ENCODE measurements around the gene ACMSD. TPM values are rescaled to one million over a fixed set of nuclear protein-coding genes. Genes with fewer than 3 reads are reported as not detected.

Gene ACMSD
- total and polyA plus RNA-seq, 2 experiments from 2014 or later = 0.11 TPM; not detected in 1

DNA sequence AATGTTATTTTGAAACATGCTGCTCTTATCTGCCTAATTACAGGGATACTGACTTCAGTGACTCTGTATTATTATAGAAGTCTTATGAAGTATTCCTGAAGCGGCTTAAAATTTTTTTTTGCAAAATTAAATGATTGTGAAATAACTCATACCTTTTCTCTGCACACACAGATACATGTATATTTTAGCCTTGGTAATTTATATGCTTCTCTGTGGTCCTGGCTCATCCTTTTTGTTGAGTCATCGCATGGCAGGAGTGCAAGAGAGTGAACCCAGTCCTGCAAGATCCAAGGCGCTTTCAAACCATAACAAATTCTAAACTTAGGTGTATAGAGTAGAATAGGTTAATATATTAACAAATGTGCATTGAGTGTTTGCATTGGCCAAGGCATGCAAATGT, 88.8 kb downstream of the ACMSD start:
- Histone ChIP-seq H3K9me2 (ENCODE audit: insufficient read depth) (no peaks in the 10 kb centered on the region), H3K4me2 (no peak overlapping the region), H4K20me1 (replicated peaks; ENCODE audit: insufficient read depth) (peaks cover 69% of the 10 kb centered on the region), H3K36me3 (ENCODE audit: insufficient read depth) (no peaks in the 10 kb centered on the region), H2AFZ (no peak overlapping the region), H3K4me1 (ENCODE audit: insufficient read depth) (peaks cover 27% of the 10 kb centered on the region), H3F3A (replicated peaks; ENCODE audit: low read depth) (no peaks in the 10 kb centered on the region), H3K27ac (ENCODE audit: low read depth) (0 out of 2 replicates have a peak overlapping the region, but pooled peaks have one; percentile 34), H3K27me3 (ENCODE audit: insufficient read depth) (no peaks in the 10 kb centered on the region), H3K79me2 (replicated peaks; ENCODE audit: insufficient read depth) (peaks cover 100% of the 10 kb centered on the region), H3K4me3 (no peak overlapping the region)
- TF ChIP-seq, protein P1, sequence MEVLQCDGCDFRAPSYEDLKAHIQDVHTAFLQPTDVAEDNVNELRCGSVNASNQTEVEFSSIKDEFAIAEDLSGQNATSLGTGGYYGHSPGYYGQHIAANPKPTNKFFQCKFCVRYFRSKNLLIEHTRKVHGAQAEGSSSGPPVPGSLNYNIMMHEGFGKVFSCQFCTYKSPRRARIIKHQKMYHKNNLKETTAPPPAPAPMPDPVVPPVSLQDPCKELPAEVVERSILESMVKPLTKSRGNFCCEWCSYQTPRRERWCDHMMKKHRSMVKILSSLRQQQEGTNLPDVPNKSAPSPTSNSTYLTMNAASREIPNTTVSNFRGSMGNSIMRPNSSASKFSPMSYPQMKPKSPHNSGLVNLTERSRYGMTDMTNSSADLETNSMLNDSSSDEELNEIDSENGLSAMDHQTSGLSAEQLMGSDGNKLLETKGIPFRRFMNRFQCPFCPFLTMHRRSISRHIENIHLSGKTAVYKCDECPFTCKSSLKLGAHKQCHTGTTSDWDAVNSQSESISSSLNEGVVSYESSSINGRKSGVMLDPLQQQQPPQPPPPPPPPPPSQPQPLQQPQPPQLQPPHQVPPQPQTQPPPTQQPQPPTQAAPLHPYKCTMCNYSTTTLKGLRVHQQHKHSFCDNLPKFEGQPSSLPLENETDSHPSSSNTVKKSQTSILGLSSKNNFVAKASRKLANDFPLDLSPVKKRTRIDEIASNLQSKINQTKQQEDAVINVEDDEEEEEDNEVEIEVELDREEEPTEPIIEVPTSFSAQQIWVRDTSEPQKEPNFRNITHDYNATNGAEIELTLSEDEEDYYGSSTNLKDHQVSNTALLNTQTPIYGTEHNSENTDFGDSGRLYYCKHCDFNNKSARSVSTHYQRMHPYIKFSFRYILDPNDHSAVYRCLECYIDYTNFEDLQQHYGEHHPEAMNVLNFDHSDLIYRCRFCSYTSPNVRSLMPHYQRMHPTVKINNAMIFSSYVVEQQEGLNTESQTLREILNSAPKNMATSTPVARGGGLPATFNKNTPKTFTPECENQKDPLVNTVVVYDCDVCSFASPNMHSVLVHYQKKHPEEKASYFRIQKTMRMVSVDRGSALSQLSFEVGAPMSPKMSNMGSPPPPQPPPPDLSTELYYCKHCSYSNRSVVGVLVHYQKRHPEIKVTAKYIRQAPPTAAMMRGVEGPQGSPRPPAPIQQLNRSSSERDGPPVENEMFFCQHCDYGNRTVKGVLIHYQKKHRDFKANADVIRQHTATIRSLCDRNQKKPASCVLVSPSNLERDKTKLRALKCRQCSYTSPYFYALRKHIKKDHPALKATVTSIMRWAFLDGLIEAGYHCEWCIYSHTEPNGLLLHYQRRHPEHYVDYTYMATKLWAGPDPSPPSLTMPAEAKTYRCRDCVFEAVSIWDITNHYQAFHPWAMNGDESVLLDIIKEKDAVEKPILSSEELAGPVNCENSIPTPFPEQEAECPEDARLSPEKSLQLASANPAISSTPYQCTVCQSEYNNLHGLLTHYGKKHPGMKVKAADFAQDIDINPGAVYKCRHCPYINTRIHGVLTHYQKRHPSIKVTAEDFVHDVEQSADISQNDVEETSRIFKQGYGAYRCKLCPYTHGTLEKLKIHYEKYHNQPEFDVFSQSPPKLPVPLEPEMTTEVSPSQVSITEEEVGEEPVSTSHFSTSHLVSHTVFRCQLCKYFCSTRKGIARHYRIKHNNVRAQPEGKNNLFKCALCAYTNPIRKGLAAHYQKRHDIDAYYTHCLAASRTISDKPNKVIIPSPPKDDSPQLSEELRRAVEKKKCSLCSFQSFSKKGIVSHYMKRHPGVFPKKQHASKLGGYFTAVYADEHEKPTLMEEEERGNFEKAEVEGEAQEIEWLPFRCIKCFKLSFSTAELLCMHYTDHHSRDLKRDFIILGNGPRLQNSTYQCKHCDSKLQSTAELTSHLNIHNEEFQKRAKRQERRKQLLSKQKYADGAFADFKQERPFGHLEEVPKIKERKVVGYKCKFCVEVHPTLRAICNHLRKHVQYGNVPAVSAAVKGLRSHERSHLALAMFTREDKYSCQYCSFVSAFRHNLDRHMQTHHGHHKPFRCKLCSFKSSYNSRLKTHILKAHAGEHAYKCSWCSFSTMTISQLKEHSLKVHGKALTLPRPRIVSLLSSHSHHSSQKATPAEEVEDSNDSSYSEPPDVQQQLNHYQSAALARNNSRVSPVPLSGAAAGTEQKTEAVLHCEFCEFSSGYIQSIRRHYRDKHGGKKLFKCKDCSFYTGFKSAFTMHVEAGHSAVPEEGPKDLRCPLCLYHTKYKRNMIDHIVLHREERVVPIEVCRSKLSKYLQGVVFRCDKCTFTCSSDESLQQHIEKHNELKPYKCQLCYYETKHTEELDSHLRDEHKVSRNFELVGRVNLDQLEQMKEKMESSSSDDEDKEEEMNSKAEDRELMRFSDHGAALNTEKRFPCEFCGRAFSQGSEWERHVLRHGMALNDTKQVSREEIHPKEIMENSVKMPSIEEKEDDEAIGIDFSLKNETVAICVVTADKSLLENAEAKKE (CRISPR knock-in tag; IDR thresholded peaks at IDR 0.05) = no peak
- TF ChIP-seq CREB1 (CRISPR knock-in tag; IDR thresholded peaks at IDR 0.05; ENCODE audit: low read depth) = no peak
- TF ChIP-seq, protein P2, sequence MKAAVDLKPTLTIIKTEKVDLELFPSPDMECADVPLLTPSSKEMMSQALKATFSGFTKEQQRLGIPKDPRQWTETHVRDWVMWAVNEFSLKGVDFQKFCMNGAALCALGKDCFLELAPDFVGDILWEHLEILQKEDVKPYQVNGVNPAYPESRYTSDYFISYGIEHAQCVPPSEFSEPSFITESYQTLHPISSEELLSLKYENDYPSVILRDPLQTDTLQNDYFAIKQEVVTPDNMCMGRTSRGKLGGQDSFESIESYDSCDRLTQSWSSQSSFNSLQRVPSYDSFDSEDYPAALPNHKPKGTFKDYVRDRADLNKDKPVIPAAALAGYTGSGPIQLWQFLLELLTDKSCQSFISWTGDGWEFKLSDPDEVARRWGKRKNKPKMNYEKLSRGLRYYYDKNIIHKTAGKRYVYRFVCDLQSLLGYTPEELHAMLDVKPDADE (IDR thresholded peaks at IDR 0.05) = no peak
- TF ChIP-seq POLR2AphosphoS5 (IDR thresholded peaks at IDR 0.05; ENCODE audit: low read depth) = no peak
- no peak for TF ChIP-seq EZH2 (IDR thresholded peaks at IDR 0.05; ENCODE audit: low read depth, unreplicated experiment)
- no peak for TF ChIP-seq NANOG (IDR thresholded peaks at IDR 0.05; ENCODE audit: borderline replicate concordance)
- TF ChIP-seq JUNB (IDR thresholded peaks at IDR 0.05; ENCODE audit: unreplicated experiment) = no peak
- TF ChIP-seq STAT1 (IDR thresholded peaks at IDR 0.05; ENCODE audit: unreplicated experiment) = no peak
- TF ChIP-seq, protein P3, sequence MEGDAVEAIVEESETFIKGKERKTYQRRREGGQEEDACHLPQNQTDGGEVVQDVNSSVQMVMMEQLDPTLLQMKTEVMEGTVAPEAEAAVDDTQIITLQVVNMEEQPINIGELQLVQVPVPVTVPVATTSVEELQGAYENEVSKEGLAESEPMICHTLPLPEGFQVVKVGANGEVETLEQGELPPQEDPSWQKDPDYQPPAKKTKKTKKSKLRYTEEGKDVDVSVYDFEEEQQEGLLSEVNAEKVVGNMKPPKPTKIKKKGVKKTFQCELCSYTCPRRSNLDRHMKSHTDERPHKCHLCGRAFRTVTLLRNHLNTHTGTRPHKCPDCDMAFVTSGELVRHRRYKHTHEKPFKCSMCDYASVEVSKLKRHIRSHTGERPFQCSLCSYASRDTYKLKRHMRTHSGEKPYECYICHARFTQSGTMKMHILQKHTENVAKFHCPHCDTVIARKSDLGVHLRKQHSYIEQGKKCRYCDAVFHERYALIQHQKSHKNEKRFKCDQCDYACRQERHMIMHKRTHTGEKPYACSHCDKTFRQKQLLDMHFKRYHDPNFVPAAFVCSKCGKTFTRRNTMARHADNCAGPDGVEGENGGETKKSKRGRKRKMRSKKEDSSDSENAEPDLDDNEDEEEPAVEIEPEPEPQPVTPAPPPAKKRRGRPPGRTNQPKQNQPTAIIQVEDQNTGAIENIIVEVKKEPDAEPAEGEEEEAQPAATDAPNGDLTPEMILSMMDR (conservative IDR thresholded peaks at IDR 0.05; ENCODE audit: low read depth in 2 of 2) = no peak
- no peak for TF ChIP-seq EZH2phosphoT487 (IDR thresholded peaks at IDR 0.05; ENCODE audit: unreplicated experiment)
- TF ChIP-seq, protein P4, sequence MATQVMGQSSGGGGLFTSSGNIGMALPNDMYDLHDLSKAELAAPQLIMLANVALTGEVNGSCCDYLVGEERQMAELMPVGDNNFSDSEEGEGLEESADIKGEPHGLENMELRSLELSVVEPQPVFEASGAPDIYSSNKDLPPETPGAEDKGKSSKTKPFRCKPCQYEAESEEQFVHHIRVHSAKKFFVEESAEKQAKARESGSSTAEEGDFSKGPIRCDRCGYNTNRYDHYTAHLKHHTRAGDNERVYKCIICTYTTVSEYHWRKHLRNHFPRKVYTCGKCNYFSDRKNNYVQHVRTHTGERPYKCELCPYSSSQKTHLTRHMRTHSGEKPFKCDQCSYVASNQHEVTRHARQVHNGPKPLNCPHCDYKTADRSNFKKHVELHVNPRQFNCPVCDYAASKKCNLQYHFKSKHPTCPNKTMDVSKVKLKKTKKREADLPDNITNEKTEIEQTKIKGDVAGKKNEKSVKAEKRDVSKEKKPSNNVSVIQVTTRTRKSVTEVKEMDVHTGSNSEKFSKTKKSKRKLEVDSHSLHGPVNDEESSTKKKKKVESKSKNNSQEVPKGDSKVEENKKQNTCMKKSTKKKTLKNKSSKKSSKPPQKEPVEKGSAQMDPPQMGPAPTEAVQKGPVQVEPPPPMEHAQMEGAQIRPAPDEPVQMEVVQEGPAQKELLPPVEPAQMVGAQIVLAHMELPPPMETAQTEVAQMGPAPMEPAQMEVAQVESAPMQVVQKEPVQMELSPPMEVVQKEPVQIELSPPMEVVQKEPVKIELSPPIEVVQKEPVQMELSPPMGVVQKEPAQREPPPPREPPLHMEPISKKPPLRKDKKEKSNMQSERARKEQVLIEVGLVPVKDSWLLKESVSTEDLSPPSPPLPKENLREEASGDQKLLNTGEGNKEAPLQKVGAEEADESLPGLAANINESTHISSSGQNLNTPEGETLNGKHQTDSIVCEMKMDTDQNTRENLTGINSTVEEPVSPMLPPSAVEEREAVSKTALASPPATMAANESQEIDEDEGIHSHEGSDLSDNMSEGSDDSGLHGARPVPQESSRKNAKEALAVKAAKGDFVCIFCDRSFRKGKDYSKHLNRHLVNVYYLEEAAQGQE (IDR thresholded peaks at IDR 0.05; ENCODE audit: unreplicated experiment) = no peak
- TF ChIP-seq ZNF114 (CRISPR knock-in tag; IDR thresholded peaks at IDR 0.05) = no peak
- no peak for DNase-seq (ENCODE audit: low spot score)
- Mint-ChIP-seq H3K4me1 (peaks cover 34% of the 10 kb centered on the region), H3K9me3 (no peaks in the 10 kb centered on the region), H3K27me3 (ENCODE audit: insufficient read depth, low read depth, poor library complexity) (no peaks in the 10 kb centered on the region), H3K4me3 (no peak overlapping the region), H3K27ac (peak overlapping the region; percentile 82; the same call in 1 of the 2 replicates), H3K36me3 (ENCODE audit: low read depth) (peaks cover 18% of the 10 kb centered on the region; the same call in 2 of the 3 replicates)
- no peak for ATAC-seq

Measured in GM23338 (cell line).